KMS-11 (cell line): ENCODE data around the gene ELOVL4.

ENCODE experiments used
- H2AFZ ChIP-seq: fragments of 200-600 bp; sonication (generic); 2 replicates; pipeline ENCODE4 v1.6.1; 2016; ENCODE audit warnings: antibody characterized with exemption, mixed run types, low read depth
- H3K27ac ChIP-seq: fragments of 200-600 bp; sonication (generic); 2 replicates; pipeline ENCODE4 v1.6.1; 2016; ENCODE audit warnings: mild to moderate bottlenecking, mixed run types
- H3K27me3 ChIP-seq: fragments of 200-600 bp; sonication (generic); 2 replicates; pipeline ENCODE4 v1.6.1; 2017; ENCODE audit warnings: mild to moderate bottlenecking, low read depth, mixed run types, moderate library complexity; ENCODE audit not compliant: insufficient read depth
- H3K36me3 ChIP-seq: fragments of 200-600 bp; sonication (generic); 2 replicates; pipeline ENCODE4 v1.6.1; 2017; ENCODE audit warnings: mild to moderate bottlenecking, mixed run types; ENCODE audit not compliant: insufficient read depth
- H3K4me1 ChIP-seq: fragments of 200-600 bp; sonication (generic); 2 replicates; pipeline ENCODE4 v1.6.1; 2016; ENCODE audit warnings: mild to moderate bottlenecking, low read depth, mixed run types; ENCODE audit not compliant: poor library complexity, severe bottlenecking
- H3K4me2 ChIP-seq: fragments of 200-600 bp; sonication (generic); 2 replicates; pipeline ENCODE4 v1.7.0; 2016; ENCODE audit warnings: mild to moderate bottlenecking, mixed run types
- H3K4me3 ChIP-seq: fragments of 200-600 bp; sonication (generic); IDR thresholded peaks from 2 replicates; pipeline ENCODE4 v1.6.1; 2017; ENCODE audit warnings: low read depth, low read length, mixed read lengths; ENCODE audit not compliant: insufficient read depth
- H3K79me2 ChIP-seq: fragments of 200-600 bp; sonication (generic); 2 replicates; pipeline ENCODE4 v1.6.1; 2016; ENCODE audit warnings: low read depth, mixed run types; ENCODE audit not compliant: insufficient read depth
- H3K9ac ChIP-seq: fragments of 200-600 bp; sonication (generic); 2 replicates; pipeline ENCODE4 v1.6.1; 2016; ENCODE audit warnings: mild to moderate bottlenecking, mixed run types
- H4K20me1 ChIP-seq: fragments of 200-600 bp; sonication (generic); 2 replicates; pipeline ENCODE4 v1.6.1; 2016; ENCODE audit warnings: mild to moderate bottlenecking, mixed run types; ENCODE audit not compliant: insufficient read depth
- TF ChIP-seq, protein P1 (sequence below): fragments of 200-600 bp; sonication (generic); conservative IDR thresholded peaks from 2 replicates; pipeline ENCODE4 v1.6.1; 2017; ENCODE audit warnings: low read depth, mild to moderate bottlenecking, antibody characterized with exemption, low read length, moderate library complexity, mixed read lengths

ELOVL4 gene

DNA sequence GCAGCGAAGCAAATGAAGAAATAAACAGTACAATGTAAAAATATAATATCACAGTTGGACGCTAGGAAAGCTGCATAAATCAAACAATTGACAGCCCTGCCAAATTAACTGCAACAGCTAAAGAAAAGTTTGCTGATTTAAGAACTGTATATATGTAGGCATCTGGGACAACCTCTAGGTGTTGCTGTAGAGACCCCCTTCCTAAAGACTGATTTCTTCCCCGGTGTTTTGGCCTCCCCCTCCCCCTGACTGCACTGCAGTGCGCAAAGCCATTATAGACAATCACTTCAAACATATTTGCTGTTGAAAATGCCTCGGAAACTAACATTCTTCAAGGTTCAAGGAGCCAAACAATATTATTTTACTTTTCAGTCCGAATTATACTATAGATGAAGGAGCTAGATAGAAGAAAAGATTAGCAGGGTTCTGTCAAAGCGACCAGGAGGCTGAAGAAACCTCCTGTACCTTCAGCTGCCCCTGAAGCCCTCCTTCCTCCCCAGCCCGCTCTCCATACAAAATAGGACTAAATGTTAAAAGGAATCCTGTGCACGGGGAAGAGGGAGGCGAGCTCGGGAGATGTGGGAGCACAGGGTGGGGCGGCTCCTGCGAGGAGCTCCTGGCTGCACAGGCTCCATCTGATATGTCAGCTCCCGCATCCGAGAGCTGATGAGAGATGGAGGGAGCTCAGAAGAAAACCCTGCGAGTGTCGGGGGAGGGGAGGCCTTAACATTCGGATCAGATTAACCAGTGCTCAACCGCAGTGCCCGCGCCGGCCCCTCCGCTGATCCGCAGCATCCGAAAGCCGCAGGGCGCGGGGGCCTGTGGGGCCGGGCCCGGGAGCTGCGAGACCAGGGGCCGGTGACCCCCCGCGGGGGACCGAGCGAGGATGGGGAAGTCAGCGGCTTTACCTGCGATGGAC, 822 bp downstream of the ELOVL4 start:
- H2AFZ ChIP-seq: peak overlapping the region; percentile 82
- no peak overlapping the region for H3K27ac ChIP-seq
- TF ChIP-seq, protein P1, sequence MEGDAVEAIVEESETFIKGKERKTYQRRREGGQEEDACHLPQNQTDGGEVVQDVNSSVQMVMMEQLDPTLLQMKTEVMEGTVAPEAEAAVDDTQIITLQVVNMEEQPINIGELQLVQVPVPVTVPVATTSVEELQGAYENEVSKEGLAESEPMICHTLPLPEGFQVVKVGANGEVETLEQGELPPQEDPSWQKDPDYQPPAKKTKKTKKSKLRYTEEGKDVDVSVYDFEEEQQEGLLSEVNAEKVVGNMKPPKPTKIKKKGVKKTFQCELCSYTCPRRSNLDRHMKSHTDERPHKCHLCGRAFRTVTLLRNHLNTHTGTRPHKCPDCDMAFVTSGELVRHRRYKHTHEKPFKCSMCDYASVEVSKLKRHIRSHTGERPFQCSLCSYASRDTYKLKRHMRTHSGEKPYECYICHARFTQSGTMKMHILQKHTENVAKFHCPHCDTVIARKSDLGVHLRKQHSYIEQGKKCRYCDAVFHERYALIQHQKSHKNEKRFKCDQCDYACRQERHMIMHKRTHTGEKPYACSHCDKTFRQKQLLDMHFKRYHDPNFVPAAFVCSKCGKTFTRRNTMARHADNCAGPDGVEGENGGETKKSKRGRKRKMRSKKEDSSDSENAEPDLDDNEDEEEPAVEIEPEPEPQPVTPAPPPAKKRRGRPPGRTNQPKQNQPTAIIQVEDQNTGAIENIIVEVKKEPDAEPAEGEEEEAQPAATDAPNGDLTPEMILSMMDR: peak; percentile 53
- H3K27me3 ChIP-seq: no peaks in the 10 kb centered on the region
- no peak overlapping the region for H3K4me3 ChIP-seq
- peaks cover 8% of the 10 kb centered on the region for H3K4me1 ChIP-seq
- H3K79me2 ChIP-seq: no peaks in the 10 kb centered on the region
- no peaks in the 10 kb centered on the region for H4K20me1 ChIP-seq
- H3K9ac ChIP-seq: no peak overlapping the region
- peak overlapping the region; percentile 77 for H3K4me2 ChIP-seq
- H3K36me3 ChIP-seq: no peaks in the 10 kb centered on the region

DNA sequence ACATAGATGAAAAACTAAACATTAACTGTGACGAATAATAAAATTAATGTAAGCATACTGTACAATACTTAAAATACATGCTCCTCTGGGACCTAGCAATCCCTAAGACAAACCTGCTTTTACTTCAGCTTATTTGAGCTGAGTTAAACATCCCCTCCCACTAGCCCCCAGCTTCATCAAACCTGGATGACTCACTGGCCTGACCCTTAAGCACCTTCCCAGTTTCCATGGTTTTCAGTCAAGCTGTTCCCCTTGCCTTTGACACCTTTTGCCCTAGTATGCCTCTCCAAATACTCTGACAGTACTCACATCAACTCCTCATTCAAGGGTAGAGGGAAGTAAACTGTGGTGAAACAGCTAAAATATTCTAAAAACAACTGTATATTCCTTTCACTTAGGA, 4.2 kb downstream of the ELOVL4 start:
- no peaks in the 10 kb centered on the region for H3K27me3 ChIP-seq
- no peak overlapping the region for H2AFZ ChIP-seq
- H3K4me3 ChIP-seq: no peak overlapping the region
- TF ChIP-seq, protein P1: no peak
- no peaks in the 10 kb centered on the region for H3K36me3 ChIP-seq
- no peak overlapping the region for H3K27ac ChIP-seq
- H4K20me1 ChIP-seq: no peaks in the 10 kb centered on the region
- H3K4me1 ChIP-seq: peaks cover 8% of the 10 kb centered on the region
- H3K79me2 ChIP-seq: no peaks in the 10 kb centered on the region
- H3K9ac ChIP-seq: no peak overlapping the region
- H3K4me2 ChIP-seq: no peak overlapping the region

DNA sequence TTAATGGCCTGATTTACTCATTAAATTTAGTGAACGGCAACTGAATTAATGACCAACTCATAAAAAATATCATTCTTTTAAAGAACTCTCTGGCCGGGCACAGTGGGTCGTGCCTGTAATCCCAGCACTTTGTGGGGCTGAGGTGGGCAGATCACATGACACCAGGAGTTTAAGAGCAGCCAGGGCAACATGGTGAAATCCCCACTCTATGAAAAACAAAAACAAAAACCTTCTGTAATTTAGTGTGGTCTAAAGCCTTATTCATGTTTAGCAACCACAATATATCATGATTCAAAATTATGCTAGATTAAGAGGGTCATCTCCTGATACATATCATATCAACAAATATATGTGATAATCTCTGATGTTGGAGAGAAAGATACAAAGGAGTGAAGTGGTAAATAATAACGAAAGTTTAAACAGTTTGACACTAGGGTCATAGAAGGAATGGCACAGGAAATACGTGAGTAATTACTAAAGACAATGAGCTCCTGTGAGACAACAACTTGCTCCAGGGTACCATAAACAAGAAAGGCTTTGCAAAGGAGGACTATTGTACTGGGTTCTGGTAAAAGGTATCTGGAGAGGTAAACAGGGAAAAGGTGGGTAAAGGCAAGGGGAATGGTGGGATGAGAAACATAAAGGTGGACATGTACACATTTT, 5.7 kb downstream of the ELOVL4 start:
- Histone ChIP-seq H3K4me2 (no peak overlapping the region), H3K79me2 (no peaks in the 10 kb centered on the region)

DNA sequence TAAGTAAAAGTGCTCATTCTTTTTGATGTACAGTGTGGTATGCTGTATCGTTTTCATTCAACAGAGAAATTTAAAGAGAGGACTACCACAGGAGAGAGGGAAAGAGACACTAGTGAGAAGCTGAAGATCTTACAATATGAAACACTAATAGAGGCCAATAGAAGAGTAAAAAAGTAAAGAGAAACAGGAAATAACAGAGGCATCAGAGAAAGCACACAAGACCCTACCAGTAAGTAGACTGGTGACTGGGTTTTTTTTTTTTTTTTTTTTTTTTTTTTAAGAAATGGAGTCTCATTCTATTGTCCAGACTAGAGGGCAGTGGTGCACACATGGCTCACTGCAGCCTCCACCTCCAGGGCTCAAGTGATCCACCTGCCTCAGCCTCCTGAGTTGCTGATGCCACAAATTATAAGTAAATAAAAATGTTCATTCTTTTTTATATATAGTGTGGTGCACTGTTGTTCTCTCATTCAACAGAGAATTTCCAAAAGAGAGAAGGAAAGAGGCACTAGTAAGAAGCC, 18.8 kb downstream of the ELOVL4 start:
- Histone ChIP-seq H3K4me2 (no peak overlapping the region), H3K79me2 (no peaks in the 10 kb centered on the region), H2AFZ (no peak overlapping the region), H3K36me3 (no peaks in the 10 kb centered on the region), H3K27me3 (no peaks in the 10 kb centered on the region), H3K27ac (no peak overlapping the region), H3K4me3 (no peak overlapping the region), H3K4me1 (no peaks in the 10 kb centered on the region), H4K20me1 (no peaks in the 10 kb centered on the region), H3K9ac (no peak overlapping the region)
- TF ChIP-seq, protein P1: no peak

More for the DNA sequence above, 5.7 kb downstream of the ELOVL4 start:
- Histone ChIP-seq H4K20me1 (no peaks in the 10 kb centered on the region), H3K4me1 (peaks cover 8% of the 10 kb centered on the region), H3K9ac (no peak overlapping the region), H2AFZ (no peak overlapping the region), H3K27me3 (no peaks in the 10 kb centered on the region), H3K27ac (no peak overlapping the region), H3K4me3 (no peak overlapping the region), H3K36me3 (no peaks in the 10 kb centered on the region)
- TF ChIP-seq, protein P1: no peak
